Neural crest cell (in vitro differentiated cells): ENCODE data around the gene ERCC6L2. TPM values are rescaled to one million over a fixed set of nuclear protein-coding genes. Genes with fewer than 3 reads are reported as not detected.
A peak's percentile ranks its signal among the peaks of the same experiment; 100 is the strongest.

Experiments
- DNase-seq: peaks from one replicate; pipeline ENCODE4 v3.0.0; 2021; ENCODE audit warnings: low read depth, mixed read lengths, low spot score
- H3K27ac Mint-ChIP-seq: one replicate; pipeline ENCODE4 v1.8.0; 2021; ENCODE audit warnings: mild to moderate bottlenecking, mixed read lengths; ENCODE audit not compliant: unreplicated experiment
- H3K27me3 Mint-ChIP-seq: 2 replicates; pipeline ENCODE4 v1.8.0; 2021; ENCODE audit warnings: low read depth, mild to moderate bottlenecking, mixed read lengths
- H3K36me3 Mint-ChIP-seq: 2 replicates; pipeline ENCODE4 v1.8.0; 2021; ENCODE audit warnings: low read depth, mild to moderate bottlenecking, mixed read lengths
- H3K4me1 Mint-ChIP-seq: 2 replicates; pipeline ENCODE4 v1.8.0; 2021; ENCODE audit warnings: mixed read lengths
- H3K4me3 Mint-ChIP-seq: one replicate; pipeline ENCODE4 v1.8.0; 2021; ENCODE audit warnings: mild to moderate bottlenecking, mixed read lengths
- H3K9me3 Mint-ChIP-seq: 2 replicates; pipeline ENCODE4 v1.8.0; 2021; ENCODE audit warnings: mixed read lengths
- CTCF ChIP-seq: fragments of 200-600 bp; sonication (generic); conservative IDR thresholded peaks from 2 replicates; pipeline ENCODE4 v1.5.0; 2021; ENCODE audit warnings: antibody characterized with exemption, mild to moderate bottlenecking
- total RNA-seq: library from RNA; stranded (reverse); gene quantifications from 2 replicates; pipeline ENCODE4 v1.2.1, GENCODE V29; 2021

Gene ERCC6L2
- total RNA-seq, 1 donor from 2014 or later = 58.1 TPM

GRCh38 chr9:95930277-95930676 is 54.8 kb downstream of the ERCC6L2 start:
- H3K36me3 Mint-ChIP-seq = peaks cover 38% of the 10 kb centered on the region
- H3K27ac Mint-ChIP-seq = no peak overlapping the region
- H3K9me3 Mint-ChIP-seq = no peaks in the 10 kb centered on the region
- TF ChIP-seq CTCF = no peak
- DNase-seq = no peak
- no peak overlapping the region for H3K4me3 Mint-ChIP-seq
- no peaks in the 10 kb centered on the region for H3K27me3 Mint-ChIP-seq
- H3K4me1 Mint-ChIP-seq = peaks cover 10% of the 10 kb centered on the region

GRCh38 chr9:95935861-95936578 is 60.5 kb downstream of the ERCC6L2 start:
- no peaks in the 10 kb centered on the region for H3K27me3 Mint-ChIP-seq
- H3K27ac Mint-ChIP-seq = no peak overlapping the region
- H3K4me1 Mint-ChIP-seq = peaks cover 5% of the 10 kb centered on the region
- DNase-seq = no peak
- H3K36me3 Mint-ChIP-seq = peaks cover 56% of the 10 kb centered on the region
- TF ChIP-seq CTCF = no peak
- H3K9me3 Mint-ChIP-seq = peaks cover 2% of the 10 kb centered on the region
- no peak overlapping the region for H3K4me3 Mint-ChIP-seq

GRCh38 chr9:95936579-95937075 is 61.1 kb downstream of the ERCC6L2 start:
- Mint-ChIP-seq H3K36me3 (peaks cover 52% of the 10 kb centered on the region), H3K4me3 (no peak overlapping the region), H3K4me1 (no peaks in the 10 kb centered on the region), H3K27me3 (no peaks in the 10 kb centered on the region), H3K27ac (no peak overlapping the region), H3K9me3 (peaks cover 2% of the 10 kb centered on the region)
- DNase-seq = no peak
- no peak for TF ChIP-seq CTCF

- peaks cover 2% of the 10 kb centered on the region for H3K9me3 Mint-ChIP-seq
- no peaks in the 10 kb centered on the region for H3K27me3 Mint-ChIP-seq
- no peak for DNase-seq
- H3K4me1 Mint-ChIP-seq = no peaks in the 10 kb centered on the region
- peaks cover 57% of the 10 kb centered on the region for H3K36me3 Mint-ChIP-seq
- TF ChIP-seq CTCF = no peak
- H3K4me3 Mint-ChIP-seq = no peak overlapping the region
- H3K27ac Mint-ChIP-seq = no peak overlapping the region
These were observed 61.6 kb downstream of the ERCC6L2 start for GRCh38 chr9:95937131-95937530.

- H3K27ac Mint-ChIP-seq = no peak overlapping the region
- peaks cover 2% of the 10 kb centered on the region for H3K9me3 Mint-ChIP-seq
- H3K4me1 Mint-ChIP-seq = no peaks in the 10 kb centered on the region
- peak; percentile 36 for TF ChIP-seq CTCF
- H3K27me3 Mint-ChIP-seq = no peaks in the 10 kb centered on the region
- H3K36me3 Mint-ChIP-seq = peaks cover 56% of the 10 kb centered on the region
- no peak overlapping the region for H3K4me3 Mint-ChIP-seq
- DNase-seq = no peak
These were observed 63.2 kb downstream of the ERCC6L2 start for GRCh38 chr9:95938724-95939123.
